Fibroblast of lung (primary cell): Measurements from ENCODE around the gene PCCB. TPM values are rescaled to one million over a fixed set of nuclear protein-coding genes. Genes with fewer than 3 reads are reported as not detected.

ENCODE experiments used
- DNase-seq, 2 donors: peaks; one replicate each; pipeline versions ENCODE4 v3.0.0 to v3.0.0-alpha.2; 2010; ENCODE audit warnings: low read depth in 2 of 2
- H2AFZ ChIP-seq: 2 replicates; pipeline ENCODE4 v1.5.1; 2012; ENCODE audit warnings: low read length, control low read depth, inconsistent platforms
- H3K27ac ChIP-seq: 2 replicates; pipeline ENCODE4 v1.5.1; 2011; ENCODE audit warnings: low read length, control low read depth; ENCODE audit not compliant: insufficient read depth
- H3K27me3 ChIP-seq: 2 replicates; pipeline ENCODE4 v1.5.1; 2011; ENCODE audit warnings: mild to moderate bottlenecking, low read length; ENCODE audit not compliant: control insufficient read depth, insufficient read depth
- H3K36me3 ChIP-seq: 2 replicates; pipeline ENCODE4 v1.5.1; 2011; ENCODE audit warnings: low read length; ENCODE audit not compliant: control insufficient read depth, insufficient read depth
- H3K4me1 ChIP-seq: 2 replicates; pipeline ENCODE4 v1.5.1; 2011; ENCODE audit warnings: low read length; ENCODE audit not compliant: control insufficient read depth, insufficient read depth; ENCODE audit errors: extremely low read depth
- H3K4me2 ChIP-seq: 2 replicates; pipeline ENCODE4 v1.5.1; 2011; ENCODE audit warnings: low read length, control low read depth; ENCODE audit not compliant: insufficient read depth; ENCODE audit errors: extremely low read depth
- H3K4me3 ChIP-seq, 4 experiments: fragments of 200-600 bp in 1 of 4; sonication (generic) in 1 of 4; replicated peaks in 1 of 4; 2 replicates each; pipeline ENCODE4 v1.5.1; 2011 to 2016; ENCODE audit warnings: low read length in 4 of 4, low read depth in 3 of 4, mild to moderate bottlenecking in 3 of 4, control low read depth in 2 of 4, inconsistent platforms in 1 of 4, mixed read lengths in 1 of 4; ENCODE audit not compliant: insufficient read depth in 1 of 4; ENCODE audit errors: control extremely low read depth in 1 of 4
- H3K79me2 ChIP-seq: 2 replicates; pipeline ENCODE4 v1.5.1; 2012; ENCODE audit warnings: mild to moderate bottlenecking, low read length, inconsistent platforms; ENCODE audit not compliant: control insufficient read depth, insufficient read depth
- H3K9ac ChIP-seq: 2 replicates; pipeline ENCODE4 v1.5.1; 2011; ENCODE audit warnings: mild to moderate bottlenecking, low read length, control low read depth; ENCODE audit not compliant: insufficient read depth
- H3K9me3 ChIP-seq: 2 replicates; pipeline ENCODE4 v1.5.1; 2012; ENCODE audit warnings: low read depth, low read length; ENCODE audit not compliant: control insufficient read depth, insufficient read depth
- H4K20me1 ChIP-seq: 2 replicates; pipeline ENCODE4 v1.5.1; 2011; ENCODE audit warnings: low read length; ENCODE audit not compliant: control insufficient read depth, insufficient read depth; ENCODE audit errors: extremely low read depth
- EZH2 ChIP-seq: IDR thresholded peaks from 2 replicates; pipeline ENCODE4 v1.5.1; 2012; ENCODE audit warnings: low read length, control low read depth, mild to moderate bottlenecking; ENCODE audit errors: missing control alignments
- polyA plus RNA-seq, 2 donors: library from polyadenylated mRNA; depleted of rRNA in 1 of 2; stranded (reverse) in 1 of 2; unstranded in 1 of 2; fragments of >200 nt; gene quantifications; 2 replicates each; pipeline ENCODE4 v1.2.1, GENCODE V29; 2011 to 2012; ENCODE audit warnings: missing spikeins in 1 of 2
- total RNA-seq: library from RNA; depleted of rRNA; stranded (reverse); fragments of >200 nt; gene quantifications from 2 replicates; pipeline ENCODE4 v1.2.1, GENCODE V29; 2014
- TF ChIP-seq, protein P1 (sequence below), 2 donors: IDR thresholded peaks in 1 of 2; conservative IDR thresholded peaks in 1 of 2; 1 replicate in 1 of 2; 2 replicates in 1 of 2; pipeline ENCODE4 v1.5.1; 2011 to 2012; ENCODE audit warnings: low read length in 2 of 2, control low read depth in 1 of 2, inconsistent platforms in 1 of 2, low read depth in 1 of 2, mild to moderate bottlenecking in 1 of 2

Gene PCCB
- total and polyA plus RNA-seq, 2 donors (not counting 1 experiment from before 2014, with no cell fraction given): 56.0 to 81.4 TPM

DNA sequence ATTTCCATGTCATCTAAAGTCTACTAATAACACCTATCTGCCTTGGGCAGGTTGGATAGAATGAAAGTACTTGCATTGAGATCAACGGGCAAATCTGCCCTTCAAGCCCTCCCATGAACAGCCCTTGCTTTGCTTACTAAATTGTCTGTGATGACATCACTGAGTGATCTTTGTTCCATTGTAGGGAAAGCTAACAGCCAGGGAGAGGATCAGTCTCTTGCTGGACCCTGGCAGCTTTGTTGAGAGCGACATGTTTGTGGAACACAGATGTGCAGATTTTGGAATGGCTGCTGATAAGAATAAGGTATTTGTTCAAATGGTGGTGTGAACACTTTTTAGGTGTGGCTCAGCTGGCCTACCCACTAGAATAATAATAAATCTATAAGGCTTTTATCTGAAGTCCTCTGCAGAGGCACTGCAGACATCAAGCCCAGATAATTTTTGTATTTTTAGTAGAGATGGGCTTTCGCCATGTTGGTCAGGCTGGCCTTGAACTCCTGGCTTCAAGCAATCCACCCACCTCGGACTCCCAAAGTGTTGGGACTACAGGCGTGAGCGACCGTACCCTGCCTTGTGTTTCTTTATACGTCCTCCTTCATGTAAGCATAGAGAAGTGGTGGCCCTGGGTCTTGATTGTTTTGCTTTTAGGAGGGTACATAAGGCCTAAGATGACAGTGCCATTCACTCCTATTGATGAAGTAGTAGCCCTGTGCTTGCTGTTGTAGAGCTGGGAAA, 5.7 kb downstream of the PCCB start:
- no peaks in the 10 kb centered on the region for H3K27me3 ChIP-seq
- H3K27ac ChIP-seq: no peak overlapping the region
- H3K9me3 ChIP-seq: no peaks in the 10 kb centered on the region
- H3K4me2 ChIP-seq: no peak overlapping the region
- TF ChIP-seq, protein P1, sequence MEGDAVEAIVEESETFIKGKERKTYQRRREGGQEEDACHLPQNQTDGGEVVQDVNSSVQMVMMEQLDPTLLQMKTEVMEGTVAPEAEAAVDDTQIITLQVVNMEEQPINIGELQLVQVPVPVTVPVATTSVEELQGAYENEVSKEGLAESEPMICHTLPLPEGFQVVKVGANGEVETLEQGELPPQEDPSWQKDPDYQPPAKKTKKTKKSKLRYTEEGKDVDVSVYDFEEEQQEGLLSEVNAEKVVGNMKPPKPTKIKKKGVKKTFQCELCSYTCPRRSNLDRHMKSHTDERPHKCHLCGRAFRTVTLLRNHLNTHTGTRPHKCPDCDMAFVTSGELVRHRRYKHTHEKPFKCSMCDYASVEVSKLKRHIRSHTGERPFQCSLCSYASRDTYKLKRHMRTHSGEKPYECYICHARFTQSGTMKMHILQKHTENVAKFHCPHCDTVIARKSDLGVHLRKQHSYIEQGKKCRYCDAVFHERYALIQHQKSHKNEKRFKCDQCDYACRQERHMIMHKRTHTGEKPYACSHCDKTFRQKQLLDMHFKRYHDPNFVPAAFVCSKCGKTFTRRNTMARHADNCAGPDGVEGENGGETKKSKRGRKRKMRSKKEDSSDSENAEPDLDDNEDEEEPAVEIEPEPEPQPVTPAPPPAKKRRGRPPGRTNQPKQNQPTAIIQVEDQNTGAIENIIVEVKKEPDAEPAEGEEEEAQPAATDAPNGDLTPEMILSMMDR (conservative IDR thresholded peaks at IDR 0.05 in 1 of 2, IDR thresholded peaks at IDR 0.05 in 1 of 2; ENCODE audit: low read depth in 1 of 2, low read length in 2 of 2): no peak
- no peak for TF ChIP-seq EZH2
- H3K79me2 ChIP-seq: peaks cover 8% of the 10 kb centered on the region
- no peak overlapping the region for H3K9ac ChIP-seq
- H3K4me3 ChIP-seq: no peak overlapping the region
- peaks cover 6% of the 10 kb centered on the region for H3K4me1 ChIP-seq
- no peaks in the 10 kb centered on the region for H3K36me3 ChIP-seq
- no peaks in the 10 kb centered on the region for H4K20me1 ChIP-seq
- no peak for DNase-seq
- no peak overlapping the region for H2AFZ ChIP-seq

DNA sequence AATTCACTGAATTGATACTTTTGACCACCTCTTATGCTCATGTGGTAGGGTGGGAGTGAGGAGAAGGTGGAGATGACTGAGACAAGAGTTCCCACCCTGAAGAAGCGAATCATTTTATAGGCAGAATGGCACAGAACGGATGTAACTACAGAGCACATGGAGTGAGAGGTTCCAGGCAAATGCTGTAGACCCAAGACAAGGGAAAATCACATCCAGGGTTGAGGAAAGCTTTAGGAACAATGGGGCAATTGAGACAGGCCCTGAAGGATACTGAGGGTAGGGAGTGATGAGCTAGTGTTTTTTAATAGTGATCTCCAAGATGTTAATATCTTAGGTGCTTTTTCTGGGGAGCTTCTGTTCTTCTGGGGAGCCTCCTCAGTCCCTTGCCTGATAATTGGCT, 8.1 kb downstream of the PCCB start:
- H3K9me3 ChIP-seq: no peaks in the 10 kb centered on the region
- no peaks in the 10 kb centered on the region for H4K20me1 ChIP-seq
- no peaks in the 10 kb centered on the region for H3K79me2 ChIP-seq
- H3K4me2 ChIP-seq: no peak overlapping the region
- H3K36me3 ChIP-seq: no peaks in the 10 kb centered on the region
- H3K4me1 ChIP-seq: no peaks in the 10 kb centered on the region
- H3K27ac ChIP-seq: no peak overlapping the region
- H2AFZ ChIP-seq: no peak overlapping the region
- H3K4me3 ChIP-seq: no peak overlapping the region
- TF ChIP-seq, protein P1 (conservative IDR thresholded peaks at IDR 0.05 in 1 of 2, IDR thresholded peaks at IDR 0.05 in 1 of 2; ENCODE audit: low read depth in 1 of 2, low read length in 2 of 2): no peak
- no peak for TF ChIP-seq EZH2
- H3K9ac ChIP-seq: no peak overlapping the region
- no peaks in the 10 kb centered on the region for H3K27me3 ChIP-seq
- DNase-seq: no peak

DNA sequence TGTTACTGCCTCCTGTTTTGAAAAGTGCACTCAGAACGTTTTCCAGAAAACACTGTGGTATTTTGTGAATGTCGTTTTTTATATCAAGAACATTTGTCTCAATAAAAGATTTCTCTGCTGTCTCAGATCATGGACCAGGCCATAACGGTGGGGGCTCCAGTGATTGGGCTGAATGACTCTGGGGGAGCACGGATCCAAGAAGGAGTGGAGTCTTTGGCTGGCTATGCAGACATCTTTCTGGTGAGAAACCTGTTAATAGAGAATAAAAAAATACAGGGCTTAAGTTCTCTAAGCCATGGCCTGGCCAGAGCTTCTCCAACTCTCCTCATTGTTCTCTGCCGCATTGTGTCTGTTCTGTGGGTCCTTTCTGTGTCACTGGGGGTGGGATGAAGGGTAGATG, 11.7 kb downstream of the PCCB start:
- no peak overlapping the region for H3K27ac ChIP-seq
- H3K9ac ChIP-seq: no peak overlapping the region
- H4K20me1 ChIP-seq: no peaks in the 10 kb centered on the region
- H3K79me2 ChIP-seq: no peaks in the 10 kb centered on the region
- H3K4me2 ChIP-seq: no peak overlapping the region
- no peaks in the 10 kb centered on the region for H3K36me3 ChIP-seq
- no peak overlapping the region for H3K4me3 ChIP-seq
- H3K9me3 ChIP-seq: no peaks in the 10 kb centered on the region
- H3K4me1 ChIP-seq: no peaks in the 10 kb centered on the region
- TF ChIP-seq, protein P1 (conservative IDR thresholded peaks at IDR 0.05 in 1 of 2, IDR thresholded peaks at IDR 0.05 in 1 of 2; ENCODE audit: low read depth in 1 of 2, low read length in 2 of 2): no peak
- DNase-seq: no peak
- H3K27me3 ChIP-seq: no peaks in the 10 kb centered on the region
- H2AFZ ChIP-seq: no peak overlapping the region
